HG02610 (cell line): ENCODE data around the gene ORMDL2.
"Not testable (repeated sequence)": the region's sequence is repeated elsewhere in the genome, so short reads cannot be mapped to it uniquely, and the experiment has no call there.

ENCODE experiments used
- ATAC-seq: cut with Tn5 transposase; IDR thresholded peaks from one replicate; pipeline ENCODE4 v1.9.1; 2021; ENCODE audit warnings: mild to moderate bottlenecking, moderate library complexity; ENCODE audit not compliant: unreplicated experiment

The ORMDL2 gene

DNA sequence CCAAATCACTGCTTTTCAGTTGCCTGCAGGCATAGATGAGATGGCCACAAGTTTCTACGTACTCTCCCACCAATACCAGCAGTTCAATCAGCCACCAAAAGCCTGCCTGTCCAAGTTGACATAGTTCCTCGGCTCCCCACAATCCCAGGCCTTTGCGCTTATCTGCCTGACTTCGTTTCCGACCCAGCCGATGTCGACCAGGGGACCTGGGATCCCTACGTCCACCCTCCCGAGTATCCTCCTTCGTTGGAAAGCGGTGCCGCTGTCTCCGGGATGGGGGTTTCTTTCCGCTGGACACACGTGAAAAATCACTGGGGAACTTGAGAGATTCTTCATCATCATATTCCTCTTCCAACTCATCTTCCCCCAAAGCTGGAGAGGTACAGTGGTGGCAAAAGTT is 10.0 kb downstream of the ORMDL2 start:
- no peak for ATAC-seq

DNA sequence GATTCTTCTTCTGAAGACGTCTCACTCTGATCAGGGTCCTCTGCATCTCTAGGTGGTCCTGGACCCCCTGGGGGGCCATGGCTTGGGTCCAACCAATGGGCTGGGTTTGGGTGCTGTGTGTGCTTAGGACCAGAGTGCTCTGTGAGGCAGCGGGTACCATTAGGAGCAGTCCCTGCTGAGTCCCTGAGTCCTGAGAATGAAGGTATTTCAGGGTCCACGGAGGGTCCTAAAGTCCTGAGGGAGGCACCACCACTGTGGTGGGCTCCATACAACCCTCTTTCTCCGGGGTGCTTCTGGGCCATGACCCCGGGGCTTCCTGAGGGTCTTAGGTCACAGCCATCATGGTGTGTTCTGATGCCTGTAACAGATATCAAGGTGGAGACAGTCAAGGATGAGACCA is 10.5 kb downstream of the ORMDL2 start:
- no peak for ATAC-seq

DNA sequence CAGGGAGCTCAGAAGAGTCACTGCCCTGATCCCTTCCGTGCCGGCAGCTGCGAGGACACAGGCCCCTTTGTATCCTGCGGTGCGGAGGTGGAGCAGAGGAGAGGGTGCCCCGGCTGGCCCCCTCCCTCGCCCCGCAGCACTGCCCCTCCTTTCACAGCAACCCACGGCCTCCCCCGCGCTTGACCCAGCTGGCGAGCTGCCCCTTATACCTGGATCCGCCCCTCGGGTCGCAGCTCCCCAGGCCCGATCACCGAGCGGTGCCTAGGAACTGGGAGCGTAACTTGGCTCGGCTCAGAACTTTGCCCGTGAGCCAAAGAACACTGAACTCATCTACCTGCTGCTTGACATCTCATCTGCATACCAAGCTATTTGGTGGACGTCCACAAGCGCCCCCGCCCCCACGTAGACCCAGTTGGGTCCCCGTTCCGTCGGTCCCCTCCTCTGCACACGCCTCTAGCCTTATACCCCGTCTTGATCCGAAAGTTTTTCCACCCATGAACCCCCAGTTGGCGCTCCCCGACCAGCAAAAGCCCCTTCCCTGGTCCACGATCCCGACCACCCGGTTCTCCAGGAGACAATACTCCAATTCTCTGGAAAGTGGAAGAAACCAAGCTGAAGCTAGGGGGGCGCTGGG is 12.2 kb downstream of the ORMDL2 start:
- ATAC-seq, result peak; percentile 20

DNA sequence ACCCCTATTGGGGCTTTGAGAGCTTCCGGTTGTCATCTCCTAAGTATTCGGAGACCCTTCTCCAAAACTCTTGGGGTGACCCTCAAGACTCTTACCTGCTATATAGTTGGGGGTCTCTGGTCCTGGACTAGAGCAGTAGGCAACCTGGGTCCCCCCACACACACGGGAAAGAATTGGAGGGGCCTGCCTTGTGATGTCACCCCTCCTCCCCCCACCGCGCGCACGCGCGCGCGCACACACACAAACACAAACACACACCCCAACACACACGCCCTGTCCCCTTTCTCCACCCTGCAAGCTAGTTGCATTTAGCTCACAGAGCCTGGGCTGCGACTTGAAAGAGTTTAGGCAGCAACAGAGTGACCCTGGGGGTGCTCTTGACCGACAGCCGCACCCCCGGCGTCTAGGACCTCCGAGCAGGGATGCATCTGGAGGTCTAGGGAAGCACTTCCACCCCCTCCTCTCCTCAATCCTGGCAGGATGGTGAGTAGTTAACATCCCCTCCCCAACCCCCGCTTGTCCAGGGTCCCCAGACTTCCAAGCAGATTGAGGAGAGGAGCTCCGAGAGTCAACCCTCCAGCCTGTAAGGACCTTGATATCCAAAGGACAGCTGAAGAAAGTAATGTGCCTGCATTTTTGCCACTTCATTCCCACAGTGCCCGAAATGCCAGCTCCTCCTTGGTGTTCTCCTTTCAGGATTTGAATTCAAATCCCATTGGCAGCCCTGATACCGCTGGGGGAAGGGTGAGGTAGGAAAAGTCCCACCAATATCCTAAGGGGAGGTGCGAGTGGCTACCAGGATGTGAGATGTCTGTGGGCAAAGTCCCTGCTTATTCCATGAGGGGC is 13.0 kb downstream of the ORMDL2 start:
- no peak for ATAC-seq

DNA sequence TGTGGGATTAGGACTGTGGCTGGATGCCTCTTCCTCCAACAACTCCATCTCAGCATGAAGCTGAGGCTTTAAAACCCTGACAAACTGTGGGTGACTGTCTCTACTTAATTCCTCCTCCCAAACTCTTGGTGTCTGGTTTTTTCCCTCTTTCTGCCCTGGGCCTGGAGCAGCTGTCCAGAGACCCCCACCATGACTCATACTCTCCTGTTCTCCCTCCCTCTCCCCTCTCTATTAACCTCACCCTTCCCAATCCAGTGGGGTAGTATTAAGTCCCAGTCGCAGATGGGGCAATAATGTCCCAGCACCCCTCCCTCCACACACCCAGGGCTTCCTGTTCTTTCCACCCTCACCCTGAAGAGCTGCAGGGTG is 13.6 kb downstream of the ORMDL2 start:
- ATAC-seq, result no peak

DNA sequence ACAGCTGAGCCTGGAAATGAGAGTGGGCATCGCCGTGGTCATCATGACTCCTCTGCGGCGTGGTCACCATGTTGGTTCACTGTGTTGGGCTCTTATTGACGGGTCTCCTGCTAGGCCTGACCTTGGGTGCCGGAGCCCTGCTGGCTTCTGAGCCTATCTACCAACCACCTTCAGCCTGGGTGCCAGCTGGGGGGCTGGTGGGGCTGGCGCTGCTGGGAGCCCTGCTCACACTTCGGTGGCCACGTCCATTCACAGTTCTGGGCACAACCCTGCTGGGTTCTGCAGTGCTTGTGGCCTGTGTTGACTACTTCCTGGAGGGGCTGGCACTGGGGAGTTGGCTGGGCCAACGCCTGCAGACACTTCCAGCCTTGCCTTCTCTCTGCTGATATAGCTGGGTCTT is 15.2 kb downstream of the ORMDL2 start:
- no peak for ATAC-seq

DNA sequence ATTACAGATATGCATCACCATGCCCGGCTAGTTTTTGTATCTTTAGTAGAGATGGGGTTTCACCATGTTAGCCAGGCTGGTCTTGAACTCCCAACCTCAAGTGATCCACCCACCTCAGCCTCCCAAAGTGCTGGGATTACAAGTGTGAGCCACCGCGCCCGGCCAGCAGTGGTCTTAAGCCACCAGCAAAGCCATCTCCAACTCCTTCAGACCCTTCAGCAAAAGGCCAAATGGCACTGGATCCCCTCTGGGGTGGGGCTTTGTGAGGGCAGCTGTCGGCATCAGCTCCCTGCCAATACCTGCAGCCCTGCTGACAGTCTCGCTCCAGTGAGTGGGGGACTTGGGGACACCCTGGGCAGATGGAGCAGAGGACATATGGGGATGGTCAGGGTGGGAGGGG is 16.6 kb downstream of the ORMDL2 start:
- not testable (repeated sequence) for ATAC-seq

DNA sequence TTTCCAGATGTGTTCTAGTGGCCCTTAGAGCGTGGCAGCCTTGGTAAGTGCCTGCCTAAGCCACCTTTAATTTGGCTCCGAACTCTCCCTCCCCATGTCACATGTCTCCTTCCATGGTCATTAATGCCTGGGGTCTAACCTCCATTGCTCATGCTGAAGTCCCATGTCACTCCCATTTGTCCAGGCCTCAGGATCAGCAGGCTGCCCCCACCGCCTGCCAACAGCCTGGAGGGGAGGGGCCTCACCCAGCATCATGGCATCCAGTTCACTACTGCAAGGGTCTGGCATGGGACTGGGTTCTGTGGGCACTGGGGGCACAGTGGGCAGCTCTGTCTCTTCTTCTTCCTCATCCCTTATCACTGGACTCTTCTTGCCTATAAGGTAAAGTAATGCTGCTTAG is 20.5 kb downstream of the ORMDL2 start:
- ATAC-seq, result no peak

DNA sequence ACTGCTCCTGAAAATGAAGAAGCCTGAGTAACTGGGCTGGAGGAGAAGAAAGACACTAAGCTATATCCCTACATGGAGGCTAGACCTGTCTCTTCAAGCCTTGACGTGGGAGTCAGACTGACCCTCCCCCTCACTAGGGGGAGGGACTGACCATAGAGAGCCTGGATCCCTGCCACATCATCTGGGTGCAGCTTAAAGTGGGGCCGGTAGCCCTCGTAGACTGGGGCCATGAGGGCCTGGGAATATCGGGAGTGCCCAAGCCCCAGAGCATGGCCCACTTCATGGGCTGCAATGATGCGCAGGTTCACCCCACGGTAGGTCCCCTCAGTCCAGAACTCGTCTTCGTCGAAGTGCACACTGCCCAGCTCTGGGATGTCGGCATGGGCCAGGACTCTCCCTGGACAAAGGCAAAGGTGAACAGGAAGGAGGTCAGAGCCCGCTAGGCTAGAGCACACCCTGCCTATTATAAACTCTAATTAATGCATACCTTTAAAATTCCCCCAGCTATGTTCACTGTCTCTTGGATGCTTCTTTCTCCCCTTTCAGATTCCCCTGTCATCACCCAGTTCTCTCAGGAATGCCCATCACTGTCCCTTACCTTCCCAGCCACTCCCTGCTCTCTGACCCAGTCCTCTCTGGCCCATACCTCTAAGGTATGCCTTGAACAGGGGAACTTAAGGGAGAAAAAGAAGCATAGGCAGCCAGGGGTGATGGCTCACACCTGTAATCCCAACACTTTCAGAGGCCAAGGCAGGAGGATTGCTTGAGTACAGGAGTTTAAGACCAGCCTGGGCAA is 21.7 kb downstream of the ORMDL2 start:
- no peak for ATAC-seq

DNA sequence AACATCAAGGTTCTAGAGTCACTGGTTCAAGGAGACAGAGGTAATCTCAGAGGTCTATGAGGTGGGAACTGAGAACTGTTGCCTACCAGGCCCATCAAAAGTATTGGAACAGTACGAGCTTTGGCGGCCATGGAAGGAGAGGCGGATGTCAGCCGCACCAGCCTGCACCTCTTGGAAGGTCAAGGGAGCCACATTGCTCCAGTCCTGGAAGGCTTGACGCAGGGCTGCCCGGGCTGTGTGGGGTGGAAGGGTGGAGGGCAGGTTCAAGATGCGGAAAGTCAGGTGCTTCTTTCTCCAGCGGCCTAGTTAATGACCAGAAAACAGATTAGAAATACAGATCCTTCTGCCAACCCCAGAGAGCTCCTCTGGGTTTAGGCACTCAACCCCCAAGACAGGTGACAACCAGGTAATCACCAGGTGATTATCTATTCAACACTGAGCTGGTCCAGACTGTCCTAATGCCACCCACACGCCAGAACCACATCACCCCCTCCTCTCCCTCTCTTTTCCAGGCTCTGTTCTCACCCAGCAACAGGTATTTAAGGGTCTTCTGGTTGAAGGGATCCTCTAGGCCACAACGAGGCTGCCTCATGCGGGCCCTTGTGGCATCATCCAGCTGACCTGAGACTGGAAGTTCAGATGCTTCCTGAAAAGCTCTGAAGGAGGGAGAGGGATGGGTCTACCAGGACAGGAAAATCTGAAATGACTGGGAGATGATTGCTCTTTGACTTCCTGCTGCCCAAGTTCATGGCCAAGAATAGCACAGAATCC is 22.9 kb downstream of the ORMDL2 start:
- no peak for ATAC-seq

DNA sequence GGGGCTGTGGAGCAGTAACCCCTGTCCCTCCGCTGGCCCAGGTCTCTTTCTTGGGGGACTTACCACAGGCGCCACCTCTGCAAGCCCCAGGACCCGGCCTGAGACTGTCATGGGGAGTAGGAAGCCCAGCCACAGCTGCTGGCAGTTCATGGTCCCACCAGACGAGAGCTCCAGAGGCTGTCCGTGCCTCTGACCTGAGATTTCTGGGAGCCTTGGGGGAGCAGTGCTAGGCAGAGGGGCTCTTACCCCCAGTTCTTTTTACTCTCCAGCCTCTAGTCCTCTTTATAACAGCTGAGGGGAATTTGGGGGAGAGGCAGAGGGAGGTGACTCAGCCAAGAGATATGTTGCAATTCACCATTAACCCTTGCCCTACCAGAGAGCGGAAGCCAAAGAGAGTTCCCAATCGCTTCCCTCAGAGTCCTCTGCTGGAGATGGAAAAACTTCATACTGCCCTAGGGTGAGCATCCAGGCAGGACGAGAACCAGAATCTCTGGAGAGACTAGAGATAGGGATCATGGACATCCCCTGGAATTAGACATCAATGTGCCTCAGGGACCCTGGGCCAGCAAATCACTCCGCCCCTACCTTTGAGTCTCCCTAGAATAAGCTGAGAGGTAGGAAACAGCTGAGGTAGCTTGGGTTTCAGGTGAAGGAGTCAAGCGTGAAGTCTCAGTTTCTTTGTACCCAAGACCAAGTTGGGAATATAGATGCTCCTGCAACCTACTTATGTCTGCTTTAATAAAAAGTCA is 25.0 kb downstream of the ORMDL2 start, which contains the start of gene MMP19:
MMP19 (minus strand) TSS at position 256 of the 749 bp plus-strand sequence; CDS start at position 150, 106 bp downstream.
- no peak for ATAC-seq

DNA sequence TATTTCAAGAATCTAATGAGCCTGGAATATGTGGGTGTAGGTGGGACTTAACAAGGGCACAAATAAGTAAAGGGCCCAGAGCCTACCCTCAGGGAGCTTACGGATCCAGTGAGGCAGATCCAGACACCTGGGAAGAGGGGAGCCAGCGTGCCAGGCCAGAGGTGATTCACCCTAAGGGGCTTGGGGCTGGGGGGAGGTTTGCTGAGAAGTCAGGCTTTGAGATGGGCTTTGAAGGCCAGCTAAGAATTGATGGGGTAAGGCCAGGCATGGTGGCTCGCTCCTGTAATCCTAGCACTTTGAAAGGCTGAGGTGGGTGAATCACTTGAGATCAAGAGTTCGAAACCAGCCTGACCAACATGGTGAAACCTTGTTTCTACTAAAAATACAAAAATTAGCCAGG is 25.6 kb downstream of the ORMDL2 start:
- no peak for ATAC-seq

DNA sequence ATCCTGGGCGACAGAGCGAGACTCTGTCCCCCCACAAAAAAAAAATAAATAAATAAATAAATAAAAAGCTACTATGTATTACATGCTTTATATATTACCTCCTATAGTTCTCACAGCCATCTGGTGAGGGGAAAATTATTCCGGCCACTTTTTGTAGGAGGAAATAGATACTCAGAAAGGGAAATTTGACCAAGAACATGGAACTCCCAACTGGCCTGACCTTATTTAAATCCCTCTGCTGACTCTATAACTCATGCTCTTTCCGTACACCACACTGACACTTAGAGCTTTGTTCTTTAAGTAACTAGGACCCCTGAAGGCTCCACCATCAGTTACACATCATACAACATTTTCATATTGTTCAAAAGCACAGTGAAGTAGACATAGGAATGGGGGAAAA is 27.1 kb downstream of the ORMDL2 start:
- no peak for ATAC-seq

DNA sequence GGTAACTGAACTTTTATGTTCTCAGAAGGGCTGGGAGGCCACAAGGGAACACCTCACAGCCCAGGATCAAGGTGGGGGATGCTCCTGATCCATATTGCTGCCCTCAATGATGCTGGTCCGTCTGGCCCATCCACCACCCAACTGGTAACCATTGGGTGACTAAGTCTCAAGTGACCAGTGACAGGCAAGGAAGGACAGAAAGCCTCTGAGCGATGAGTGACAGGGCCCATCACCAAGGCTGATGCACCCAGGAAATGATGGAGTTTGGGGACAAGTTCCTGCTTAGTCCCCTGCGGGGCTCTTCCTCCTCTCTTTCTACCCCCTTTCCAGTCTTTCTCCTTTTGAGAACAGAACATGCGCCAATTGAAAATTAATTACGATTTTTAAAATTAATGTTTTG is 27.5 kb downstream of the ORMDL2 start:
- no peak for ATAC-seq

DNA sequence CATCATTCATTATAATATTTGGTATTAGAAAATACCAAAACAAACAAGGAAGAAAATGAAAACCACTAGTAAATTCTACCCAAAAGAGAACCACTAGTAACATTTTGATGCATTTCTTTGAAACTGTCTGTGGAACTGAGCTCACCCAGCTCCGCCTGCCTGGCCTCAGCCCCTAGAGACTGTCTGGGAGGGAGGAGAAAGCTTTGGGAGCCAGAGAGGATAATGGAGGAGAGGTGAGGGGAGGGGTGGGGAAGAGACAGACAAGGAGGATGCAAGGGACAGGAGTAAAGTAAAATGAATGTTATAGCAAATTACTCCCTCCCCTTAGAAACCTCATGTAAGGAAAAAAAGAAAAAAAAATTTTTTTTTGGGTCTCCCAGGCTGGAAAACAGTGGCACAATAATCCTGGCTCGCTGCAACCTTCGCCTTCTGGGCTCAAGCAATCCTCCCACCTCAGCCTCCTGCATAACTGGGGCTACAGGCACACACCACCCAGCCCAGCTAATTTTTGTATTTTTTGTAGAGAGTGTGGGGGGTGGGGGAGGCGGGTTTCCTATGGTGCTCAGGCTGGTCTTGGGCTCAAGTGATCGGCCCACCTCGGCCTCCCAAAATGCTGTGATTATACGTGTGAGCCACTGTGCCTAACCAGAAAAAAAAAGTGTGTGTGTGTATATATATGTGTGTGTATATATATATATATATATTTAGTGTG is 28.1 kb downstream of the ORMDL2 start:
- ATAC-seq, result no peak

DNA sequence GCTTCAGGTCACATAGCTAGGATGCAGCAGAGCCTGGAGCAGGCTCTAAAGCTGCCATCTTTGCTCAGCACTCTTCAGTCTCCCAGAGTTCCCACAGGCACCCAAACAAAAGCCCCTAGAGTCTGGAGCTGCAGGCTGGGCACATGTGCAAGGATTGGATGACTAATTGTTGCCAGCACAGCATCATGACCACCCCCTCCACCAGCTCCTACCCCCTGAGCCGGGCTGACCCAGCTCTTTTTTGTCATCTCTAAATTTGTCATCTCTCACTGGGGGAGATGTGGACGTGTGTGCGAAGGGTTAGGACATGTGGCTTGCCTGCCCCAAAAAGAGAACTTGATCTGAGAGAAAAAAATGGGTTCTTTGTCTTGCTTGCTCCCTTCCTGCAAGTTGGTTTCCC is 29.2 kb downstream of the ORMDL2 start:
- no peak for ATAC-seq

DNA sequence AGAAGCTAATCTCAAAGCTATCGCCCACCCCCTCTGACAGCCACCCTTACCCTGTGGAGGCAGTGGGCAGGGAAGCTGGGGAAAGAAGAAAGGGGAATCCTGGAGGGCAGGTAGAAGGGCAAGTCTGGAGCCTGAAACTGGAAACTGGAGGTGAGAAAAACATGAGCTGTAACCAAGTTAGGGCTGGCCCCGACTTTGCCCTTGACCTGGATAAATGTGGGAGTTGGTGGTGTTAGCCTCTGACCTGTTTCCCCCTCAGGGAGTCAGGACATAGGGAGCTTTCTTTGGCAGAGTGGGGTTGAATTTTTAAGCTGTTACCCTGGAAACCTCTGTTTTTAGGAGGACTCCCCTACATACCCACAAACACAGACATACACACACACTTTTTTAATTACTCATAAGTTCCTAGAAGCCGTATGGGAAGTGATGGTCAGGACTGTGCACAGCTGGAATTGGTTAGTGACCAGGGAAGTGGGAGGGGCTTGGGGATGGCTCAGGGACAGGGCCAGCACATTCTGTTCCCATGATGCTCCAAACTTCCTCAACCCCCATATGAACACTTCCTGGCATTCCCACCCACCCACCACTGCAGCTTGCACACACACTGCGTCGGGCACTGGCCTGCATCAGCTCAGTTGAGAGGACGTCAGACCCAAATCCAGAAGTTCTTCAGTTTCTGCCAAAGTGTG is 29.9 kb downstream of the ORMDL2 start:
- ATAC-seq, result no peak

DNA sequence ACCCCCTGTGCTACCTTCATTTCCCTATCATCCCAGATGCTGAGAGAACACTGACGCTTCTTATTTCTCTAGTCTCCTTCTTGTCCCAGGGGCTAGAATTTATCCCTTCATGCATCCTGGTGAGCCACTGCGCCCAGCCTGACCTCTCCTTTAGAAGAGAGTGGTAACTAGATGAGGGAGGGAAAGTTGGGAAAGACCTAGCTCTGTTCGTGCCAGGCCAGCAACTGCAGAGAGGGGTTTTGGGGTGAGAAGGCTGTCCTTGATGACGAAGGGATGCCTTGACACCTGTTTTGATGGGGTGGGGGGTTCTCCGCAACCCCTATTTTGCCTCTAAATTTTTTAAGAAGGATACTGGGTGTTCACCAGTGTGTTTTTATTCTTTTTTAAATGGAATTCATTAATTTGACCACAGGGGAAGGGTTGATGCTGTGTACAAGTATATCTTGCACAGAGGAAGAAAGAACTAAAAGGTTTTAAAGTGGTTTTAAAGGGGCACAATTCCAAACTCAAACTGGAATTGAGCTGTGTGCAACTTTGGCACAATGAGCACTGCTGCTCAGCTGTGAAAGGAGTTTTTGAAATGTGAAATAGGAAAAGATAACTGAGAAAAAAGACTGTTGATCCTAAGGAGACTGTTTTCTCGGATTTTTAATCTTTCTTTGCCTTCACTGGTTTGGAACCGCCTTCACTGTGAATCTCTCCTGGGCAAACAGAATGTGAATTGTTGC is 31.9 kb downstream of the ORMDL2 start:
- ATAC-seq, result no peak
